Activated gamma-delta T cell treated with anti-CD3 and anti-CD28 coated beads, Interleukin-2, amount 50 U/mL, for 16 hours (primary cell): Measurements from ENCODE around the gene SH2D3A.

ENCODE experiments used
- DNase-seq: peaks from one replicate; pipeline ENCODE4 v3.0.0-alpha.2; 2020; ENCODE audit warnings: low read depth

The SH2D3A gene

GRCh38 chr19:6737873-6738786, 29.1 kb downstream of the SH2D3A start:
- peak; percentile 58 for DNase-seq

DNA sequence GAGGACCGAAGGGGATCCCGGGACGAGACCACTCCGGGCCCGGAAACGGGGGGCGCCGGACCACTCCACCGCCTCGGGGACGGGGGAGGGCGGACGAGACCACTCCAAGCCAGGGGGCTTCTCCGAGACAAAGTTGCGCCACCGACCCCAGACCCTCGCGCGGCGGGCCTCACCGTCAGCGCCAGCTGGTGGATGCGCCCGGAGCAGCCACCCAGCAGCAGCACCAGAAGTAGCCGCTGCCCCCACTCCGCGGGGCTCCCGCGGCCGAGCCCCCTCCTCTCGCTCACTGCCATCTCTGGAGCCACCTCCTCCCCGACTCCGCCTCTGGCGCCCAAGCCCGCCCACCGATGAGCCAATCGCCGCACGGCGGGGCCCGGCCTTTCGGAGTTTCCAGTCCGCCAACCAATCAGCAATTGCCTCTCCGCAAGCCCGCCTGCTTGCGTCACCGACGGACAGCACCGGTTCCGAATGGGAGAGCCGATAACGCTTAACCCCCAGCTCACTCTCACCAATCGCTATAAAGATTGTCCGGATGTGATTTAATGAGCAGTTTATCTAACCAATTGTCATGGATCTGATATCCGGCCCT, 29.9 kb downstream of the SH2D3A start, which contains the start of gene GPR108:
TSS of gene GPR108 (minus strand) at position 297 of the 589 bp plus-strand sequence. CDS start at position 293, 4 bp downstream.
- DNase-seq: peak; percentile 99

DNA sequence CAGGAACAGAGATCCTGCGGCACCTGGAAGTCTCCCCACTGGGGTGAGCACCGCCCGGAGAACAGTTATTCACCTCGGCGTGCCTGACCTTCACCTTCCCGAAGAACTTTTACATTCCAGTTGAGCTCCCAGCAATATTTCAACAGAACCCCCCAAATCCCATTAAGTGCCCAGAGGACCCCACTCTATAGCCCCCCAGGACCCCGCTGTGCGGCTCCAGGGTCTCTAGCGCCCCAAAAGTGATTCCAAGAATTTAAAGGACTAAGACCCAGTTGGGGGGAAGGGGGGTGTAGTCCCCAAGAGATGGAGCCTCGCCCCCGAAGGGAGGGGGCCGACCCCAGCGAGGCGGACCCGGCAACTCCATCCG, 30.3 kb downstream of the SH2D3A start:
- no peak for DNase-seq

DNA sequence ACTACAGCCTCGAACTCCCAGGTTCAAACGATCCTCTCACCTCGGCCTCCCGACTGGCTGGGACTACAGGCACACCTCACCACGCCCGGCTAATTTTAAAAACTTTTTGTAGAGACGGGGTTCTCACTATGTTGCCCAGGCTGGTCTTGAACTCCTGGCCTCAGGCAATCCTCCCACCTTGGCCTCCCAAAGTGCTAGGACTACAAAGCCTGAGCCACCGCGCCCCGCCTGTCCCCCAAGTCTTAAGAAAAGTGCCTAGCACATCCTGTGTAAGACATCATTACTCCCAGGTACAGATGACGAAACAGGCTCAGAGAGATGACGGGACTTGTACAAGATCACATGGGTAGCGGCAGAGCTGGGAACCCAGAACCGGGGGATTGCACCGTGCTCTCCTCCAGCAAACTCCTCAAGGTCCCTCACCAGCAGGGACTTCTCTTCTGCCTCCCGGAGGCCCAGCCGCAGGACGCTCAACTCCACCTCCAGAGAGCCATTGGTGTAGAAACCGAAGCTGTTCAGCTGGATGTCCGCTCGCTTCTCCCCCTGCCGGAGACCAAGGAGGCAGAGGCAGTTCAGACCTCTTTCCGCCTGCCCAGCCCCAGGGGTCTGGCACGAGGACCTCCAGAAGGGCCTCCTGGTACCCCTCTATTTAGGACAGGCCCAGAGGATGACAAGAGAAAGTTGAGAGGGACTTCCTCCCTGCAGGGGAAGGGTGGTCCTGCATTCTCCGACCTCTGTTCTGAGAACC, 30.9 kb downstream of the SH2D3A start:
- peak; percentile 50 for DNase-seq

- no peak for DNase-seq
Observed at GRCh38 chr19:6735181-6735911, 31.9 kb downstream of the SH2D3A start.

DNA sequence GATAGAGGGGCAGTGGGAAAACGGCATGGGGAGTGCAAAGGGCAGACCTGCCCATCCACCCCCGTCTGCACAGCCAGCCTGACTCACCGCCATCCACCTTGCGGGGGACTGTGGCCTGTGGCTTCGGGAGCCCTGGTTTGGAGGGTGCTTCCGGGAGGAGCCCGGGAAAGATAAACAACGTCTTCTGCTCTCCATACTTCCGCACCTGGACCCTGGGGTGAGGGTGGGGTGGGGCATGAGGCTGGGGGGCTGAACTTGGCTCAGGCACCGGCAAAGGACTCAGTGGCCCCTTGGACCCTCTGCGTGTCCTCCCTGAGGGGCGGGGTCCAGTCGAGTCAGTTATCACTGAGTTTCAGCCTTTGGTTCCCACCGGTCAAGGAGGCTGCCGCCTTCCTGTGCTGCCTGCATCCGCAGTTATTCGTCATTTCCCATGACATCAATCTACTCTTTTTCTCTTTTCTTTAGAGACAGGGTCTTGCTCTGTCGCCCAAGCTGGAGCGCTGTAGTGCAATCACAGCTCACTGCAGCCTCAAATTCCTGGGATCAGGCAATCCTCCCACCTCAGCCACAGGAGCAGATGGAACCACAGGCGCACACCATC, 33.0 kb downstream of the SH2D3A start:
- no peak for DNase-seq

- no peak for DNase-seq
Observed at GRCh38 chr19:6733338-6734095, 33.7 kb downstream of the SH2D3A start.

DNA sequence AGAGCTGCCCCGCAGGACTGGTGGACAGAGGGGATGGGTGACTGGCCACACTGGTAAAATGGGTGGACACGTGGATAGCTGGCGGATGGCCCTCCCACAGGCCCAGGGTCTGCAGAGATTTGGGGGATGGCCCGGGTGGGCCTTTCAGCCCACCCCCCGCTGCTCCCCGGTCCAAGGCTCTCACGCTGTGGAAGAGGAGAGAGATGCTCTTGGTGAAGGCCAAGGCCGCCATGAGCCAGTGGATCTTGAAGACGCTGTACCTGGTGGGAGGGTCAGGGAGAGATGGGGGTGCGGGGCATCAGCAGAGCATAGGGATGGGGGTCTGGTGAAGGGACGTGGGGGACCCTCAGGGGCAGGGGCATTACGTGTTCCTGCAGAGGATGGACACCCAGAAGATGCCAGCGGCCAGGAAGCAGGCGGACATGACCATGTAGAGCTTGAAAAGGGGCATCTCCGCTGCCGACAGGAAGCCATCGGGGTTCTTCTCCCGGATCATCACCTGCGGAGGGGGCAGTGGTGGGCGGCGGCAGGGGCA, 34.4 kb downstream of the SH2D3A start:
- DNase-seq: no peak

DNA sequence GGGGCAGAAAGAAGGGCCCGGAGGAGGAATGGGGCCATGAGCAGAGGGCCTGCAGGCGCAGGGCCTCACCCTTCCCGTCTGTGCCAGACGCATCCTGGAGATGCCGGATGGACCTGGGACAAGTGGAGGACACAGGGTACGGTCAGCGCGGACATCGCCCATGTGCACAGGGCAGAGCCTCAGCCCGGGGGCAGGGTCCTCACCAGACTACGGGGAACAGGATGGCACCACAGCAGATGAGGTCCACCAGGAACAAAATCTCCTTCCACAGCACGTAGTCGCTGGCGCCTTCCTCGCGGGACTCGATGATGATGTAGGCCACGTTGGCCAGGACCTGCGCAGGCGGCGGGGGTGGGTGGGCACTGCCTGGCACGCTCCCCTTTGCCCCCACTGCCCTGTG, 35.4 kb downstream of the SH2D3A start:
- no peak for DNase-seq

GRCh38 chr19:6730941-6731670, 36.1 kb downstream of the SH2D3A start:
- DNase-seq: no peak

DNA sequence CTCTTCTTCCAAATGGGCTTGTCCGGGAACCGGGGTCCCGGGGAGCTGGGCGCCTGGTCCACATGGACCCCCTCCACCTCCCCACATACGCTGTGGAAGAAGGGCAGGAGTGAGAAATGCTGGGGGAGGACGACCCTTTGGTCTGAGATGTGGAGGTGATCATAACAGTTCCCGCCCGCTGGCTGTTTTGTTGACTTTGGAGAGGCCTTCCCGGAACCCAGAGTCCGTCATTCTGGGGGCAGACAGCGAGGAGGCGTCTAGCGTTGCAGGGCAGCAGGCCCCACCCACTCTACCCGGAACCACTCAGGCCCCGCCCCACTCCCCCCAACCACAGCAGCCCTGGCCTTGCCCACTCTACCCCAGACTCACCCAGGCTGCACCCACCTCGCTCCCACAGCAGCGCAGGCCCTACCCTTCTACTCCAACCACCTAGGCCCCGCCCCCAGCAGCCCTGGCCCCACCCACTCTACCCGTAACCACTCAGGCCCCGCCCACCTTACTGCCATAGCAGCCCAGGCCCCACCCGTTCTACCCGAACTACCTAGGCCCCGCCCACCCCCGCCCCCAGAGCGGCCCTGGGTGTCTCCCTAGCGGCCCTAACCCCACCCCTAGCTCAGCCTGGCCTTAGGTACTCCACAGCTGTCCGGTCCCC, 37.0 kb downstream of the SH2D3A start:
- no peak for DNase-seq

- DNase-seq: no peak
Observed at GRCh38 chr19:6729573-6730152, 37.6 kb downstream of the SH2D3A start.

- no peak for DNase-seq
Observed at GRCh38 chr19:6728346-6728745, 38.9 kb downstream of the SH2D3A start.

DNA sequence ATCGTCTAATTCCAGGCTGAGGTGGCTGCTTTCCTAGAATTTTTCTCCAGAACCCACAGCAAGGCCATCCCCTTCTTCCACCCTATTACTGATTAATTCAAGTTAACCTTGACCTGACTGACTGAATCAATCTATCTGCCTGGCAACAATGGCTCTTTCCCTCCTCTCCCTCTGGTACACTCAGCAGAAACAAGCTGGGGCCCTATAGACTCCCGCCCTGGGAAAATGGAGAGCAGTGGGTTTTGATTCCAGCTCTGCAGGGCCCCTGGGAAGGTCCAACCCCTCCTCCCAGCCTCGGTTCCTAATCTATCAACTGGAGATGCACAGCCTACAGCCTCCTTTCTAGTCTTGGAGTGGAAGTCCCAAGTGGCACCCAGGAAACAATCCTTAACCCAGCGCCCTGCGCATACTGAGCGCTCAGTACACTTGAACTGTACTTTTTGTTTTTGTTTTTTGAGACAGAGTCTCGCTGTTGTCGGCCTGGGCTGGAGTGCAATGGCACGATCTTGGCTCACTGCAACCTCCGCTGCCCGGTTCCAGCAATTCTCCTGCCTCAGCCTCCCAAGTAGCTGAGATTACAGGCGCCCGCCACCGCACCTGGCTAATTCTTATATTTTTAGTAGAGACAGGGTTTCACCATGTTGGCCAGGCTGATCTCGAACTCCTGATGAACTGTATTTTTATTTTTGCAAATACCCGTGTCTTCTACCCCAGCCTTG, 41.6 kb downstream of the SH2D3A start:
- DNase-seq: no peak

DNA sequence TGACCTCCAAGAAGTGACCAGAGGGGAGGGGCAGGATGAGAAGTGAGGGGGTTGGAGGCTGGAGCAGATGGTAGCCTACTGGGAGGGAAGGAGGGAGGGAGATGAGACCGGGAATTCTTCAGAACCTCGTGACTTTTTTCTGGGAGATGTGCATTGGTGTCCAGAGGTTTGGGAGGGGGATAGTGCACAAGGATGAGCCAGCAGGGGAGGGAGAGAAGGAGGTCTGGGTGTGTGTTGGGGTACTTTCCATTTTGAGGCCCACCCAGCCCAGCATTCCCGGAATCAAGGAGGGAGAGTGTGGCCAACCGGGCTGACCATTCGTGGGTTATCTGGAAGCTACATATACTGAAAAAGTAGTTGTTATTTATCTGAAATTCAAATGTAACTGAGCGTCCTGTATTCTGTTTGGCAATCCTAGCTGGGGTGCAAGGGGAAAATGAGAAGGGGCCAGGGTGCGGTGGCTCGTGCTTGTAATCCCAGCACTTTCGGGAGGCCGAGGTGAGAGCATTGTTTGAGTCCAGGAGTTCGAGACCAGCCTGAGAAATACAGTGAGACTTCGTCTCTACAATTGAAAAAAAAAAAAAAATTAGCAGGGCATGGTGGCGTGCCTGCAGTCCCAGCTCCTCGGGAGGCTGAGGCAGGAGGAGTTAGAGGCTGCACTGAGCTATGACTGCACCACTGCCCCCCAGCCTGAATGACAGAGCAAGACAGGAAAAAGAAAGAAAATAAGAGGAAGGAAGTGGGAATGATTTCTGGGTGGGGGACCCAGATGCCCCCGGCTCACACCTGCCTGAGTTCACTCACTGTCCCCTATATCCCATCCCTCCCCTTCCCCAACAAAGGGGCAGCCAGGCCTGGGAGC, 42.4 kb downstream of the SH2D3A start:
- no peak for DNase-seq

DNA sequence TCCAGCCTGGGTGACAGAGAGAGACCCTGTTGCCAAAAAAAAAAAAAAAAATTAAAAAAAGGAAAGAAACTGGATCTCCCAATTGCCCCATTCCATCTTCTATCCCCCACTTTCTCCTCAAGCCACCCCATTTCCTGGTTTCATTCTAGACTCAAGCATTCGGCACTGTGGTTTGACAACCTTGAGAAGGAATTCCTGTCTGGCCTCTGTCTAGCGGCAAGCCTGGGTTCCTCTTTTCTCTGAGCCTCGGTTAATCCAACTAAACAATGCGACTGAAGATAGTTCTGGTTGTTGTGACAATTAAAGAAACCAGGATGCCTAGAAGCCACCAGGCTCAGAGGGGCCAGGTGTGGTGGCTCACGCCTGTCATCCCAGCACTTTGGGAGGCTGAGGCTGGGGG, 43.5 kb downstream of the SH2D3A start:
- no peak for DNase-seq

- no peak for DNase-seq
Observed at GRCh38 chr19:6723108-6723618, 44.1 kb downstream of the SH2D3A start.
